Cortex of kidney (tissue), 1 donor: ENCODE measurements around the gene SMYD3.
"Not testable (repeated sequence)": the region's sequence is repeated elsewhere in the genome, so short reads cannot be mapped to it uniquely, and the experiment has no call there.

Experiments used
- DNase-seq: peaks from one replicate; lab custom pipeline; 2025; lab: John Stamatoyannopoulos, UW

SMYD3 gene

GRCh38 chr1:245715970-245716369 lies 791.1 kb downstream of the SMYD3 start:
- no peak for DNase-seq

GRCh38 chr1:245715291-245715701 lies 791.8 kb downstream of the SMYD3 start:
- DNase-seq, result no peak

GRCh38 chr1:245714027-245714426 lies 793.1 kb downstream of the SMYD3 start:
- not testable (repeated sequence) for DNase-seq

- no peak for DNase-seq
Observed at GRCh38 chr1:245710961-245711903, 795.8 kb downstream of the SMYD3 start.

DNA sequence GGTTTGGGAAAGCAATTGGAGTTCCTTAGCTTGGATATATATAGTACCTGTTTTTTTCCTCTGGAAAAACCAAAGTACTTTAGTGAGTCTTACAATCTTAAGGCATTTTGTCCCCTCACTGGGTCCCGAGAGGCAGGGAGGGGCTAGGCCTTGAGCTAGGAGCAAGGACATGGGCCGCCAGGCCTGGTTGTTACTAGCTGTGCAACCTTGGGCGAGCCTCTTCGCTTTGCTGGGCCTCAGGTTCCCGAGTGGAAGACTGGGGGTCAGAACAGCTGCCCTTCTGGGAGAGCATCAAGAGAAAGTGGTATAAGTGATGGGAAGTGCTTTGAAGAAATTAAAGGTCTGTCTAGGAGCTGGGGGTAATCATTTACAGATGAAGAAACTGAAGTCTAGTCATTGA lies 799.1 kb downstream of the SMYD3 start:
- no peak for DNase-seq

DNA sequence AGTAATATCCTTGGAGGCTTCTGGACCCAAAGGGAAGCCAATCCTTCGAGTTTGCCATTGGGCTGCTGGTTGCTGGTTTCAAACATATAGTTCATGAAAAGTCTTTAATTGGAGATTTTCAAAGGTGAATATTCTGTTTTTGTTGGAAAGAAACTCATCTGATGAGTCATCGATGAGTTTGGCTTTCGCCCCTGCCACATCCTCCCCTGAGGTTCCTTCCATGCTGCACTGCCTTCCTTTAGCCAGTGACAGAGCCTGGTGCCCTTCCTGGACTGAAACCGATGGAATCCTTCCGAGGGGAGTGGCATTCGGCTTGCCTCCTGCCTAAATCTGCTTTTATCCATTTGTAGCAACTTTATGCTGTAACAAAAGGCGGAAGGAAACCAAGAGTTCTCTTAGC lies 802.3 kb downstream of the SMYD3 start:
- no peak for DNase-seq

DNA sequence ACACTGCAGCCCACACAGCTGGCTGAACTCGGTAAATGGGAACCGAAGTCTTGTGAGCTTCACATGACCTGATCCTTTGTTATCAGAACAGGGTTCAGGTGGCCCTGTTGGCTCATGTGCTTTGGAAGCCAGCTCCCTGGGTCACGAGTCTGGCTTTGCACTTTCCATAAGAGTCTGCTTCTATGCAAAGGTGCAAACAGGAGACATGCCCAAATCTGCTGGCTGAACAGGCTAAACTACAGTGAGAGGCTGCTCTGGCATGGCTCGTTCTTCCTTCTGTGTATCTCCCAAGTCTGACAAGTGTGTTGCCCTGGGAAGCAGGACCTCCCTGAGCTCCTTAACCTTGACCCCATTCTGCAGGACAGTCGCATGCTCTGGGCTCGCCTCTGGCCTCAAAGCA lies 802.7 kb downstream of the SMYD3 start:
- no peak for DNase-seq

GRCh38 chr1:245702346-245702745 lies 804.7 kb downstream of the SMYD3 start:
- no peak for DNase-seq

DNA sequence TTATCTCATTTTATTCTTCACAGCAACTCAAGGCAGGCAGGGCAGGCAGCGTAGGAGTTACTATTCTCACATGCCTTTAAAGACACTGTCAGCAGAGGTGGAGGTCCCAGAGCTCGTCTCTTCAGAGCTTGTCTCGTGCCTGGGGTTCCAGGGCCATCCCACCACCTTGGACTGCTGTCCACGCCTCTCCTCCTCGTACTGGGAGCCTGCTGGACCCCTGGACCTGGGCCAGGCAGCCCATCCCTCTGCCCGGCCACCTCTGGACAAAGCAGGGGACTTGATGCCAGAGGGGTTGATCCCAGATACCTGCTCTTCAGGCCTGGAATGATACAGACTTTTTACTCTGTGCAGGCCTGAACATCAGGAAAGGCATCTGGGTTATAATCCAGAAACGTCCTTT lies 805.4 kb downstream of the SMYD3 start:
- no peak for DNase-seq

GRCh38 chr1:245700631-245701030 lies 806.4 kb downstream of the SMYD3 start:
- no peak for DNase-seq
